Panc1 (cell line): ENCODE measurements around the gene TBCB.

Source experiments
- POLR2AphosphoS5 ChIP-seq: IDR thresholded peaks from 2 replicates; pipeline ENCODE4 v1.6.1; 2012; ENCODE audit warnings: mild to moderate bottlenecking, low read depth, low read length, moderate library complexity
- TF ChIP-seq, protein P1 (sequence below): fragments of 450-650 bp; IDR thresholded peaks from 2 replicates; pipeline ENCODE4 v1.5.1; 2017; ENCODE audit warnings: mild to moderate bottlenecking

- peak; percentile 43; the same call in 1 of the 2 replicates for TF ChIP-seq POLR2AphosphoS5
- TF ChIP-seq, protein P1, sequence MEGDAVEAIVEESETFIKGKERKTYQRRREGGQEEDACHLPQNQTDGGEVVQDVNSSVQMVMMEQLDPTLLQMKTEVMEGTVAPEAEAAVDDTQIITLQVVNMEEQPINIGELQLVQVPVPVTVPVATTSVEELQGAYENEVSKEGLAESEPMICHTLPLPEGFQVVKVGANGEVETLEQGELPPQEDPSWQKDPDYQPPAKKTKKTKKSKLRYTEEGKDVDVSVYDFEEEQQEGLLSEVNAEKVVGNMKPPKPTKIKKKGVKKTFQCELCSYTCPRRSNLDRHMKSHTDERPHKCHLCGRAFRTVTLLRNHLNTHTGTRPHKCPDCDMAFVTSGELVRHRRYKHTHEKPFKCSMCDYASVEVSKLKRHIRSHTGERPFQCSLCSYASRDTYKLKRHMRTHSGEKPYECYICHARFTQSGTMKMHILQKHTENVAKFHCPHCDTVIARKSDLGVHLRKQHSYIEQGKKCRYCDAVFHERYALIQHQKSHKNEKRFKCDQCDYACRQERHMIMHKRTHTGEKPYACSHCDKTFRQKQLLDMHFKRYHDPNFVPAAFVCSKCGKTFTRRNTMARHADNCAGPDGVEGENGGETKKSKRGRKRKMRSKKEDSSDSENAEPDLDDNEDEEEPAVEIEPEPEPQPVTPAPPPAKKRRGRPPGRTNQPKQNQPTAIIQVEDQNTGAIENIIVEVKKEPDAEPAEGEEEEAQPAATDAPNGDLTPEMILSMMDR = no peak
These were observed 36.7 kb downstream of the TBCB start for GRCh38 chr19:36152019-36152351.
